GM12801 (cell line): ENCODE results near the gene TRIM15.

Source experiments
- CTCF ChIP-seq: IDR thresholded peaks from one replicate; pipeline ENCODE4 v1.5.1; 2011; ENCODE audit warnings: control low read depth; ENCODE audit not compliant: insufficient read length; ENCODE audit errors: extremely low read depth

TRIM15 gene

GRCh38 chr6:30136570-30137286, 26.6 kb upstream of the TRIM15 start:
- no peak for TF ChIP-seq CTCF

- no peak for TF ChIP-seq CTCF
Measured at GRCh38 chr6:30142665-30143064, 20.7 kb upstream of the TRIM15 start.

GRCh38 chr6:30143780-30144179, 19.6 kb upstream of the TRIM15 start:
- no peak for TF ChIP-seq CTCF

GRCh38 chr6:30144811-30145210, 18.5 kb upstream of the TRIM15 start:
- TF ChIP-seq CTCF: no peak

GRCh38 chr6:30145818-30146217, 17.5 kb upstream of the TRIM15 start:
- no peak for TF ChIP-seq CTCF

- TF ChIP-seq CTCF: no peak
Measured at GRCh38 chr6:30147096-30147495, 16.2 kb upstream of the TRIM15 start.

- TF ChIP-seq CTCF: no peak
Measured at GRCh38 chr6:30149234-30149633, 14.1 kb upstream of the TRIM15 start.
